CD8-positive, alpha-beta memory T cell (primary cell): ENCODE measurements around the gene RUNX3. TPM values are rescaled to one million over a fixed set of nuclear protein-coding genes. Genes with fewer than 3 reads are reported as not detected.

Experiments used
- CTCF ChIA-PET: fragments of 350-600 bp; sonication (Branson Sonifier 250); formaldehyde crosslinking; loops from one replicate; lab custom pipeline; 2021; ENCODE audit warnings: antibody characterized with exemption; lab: Charles Lee
- POLR2A ChIA-PET: fragments of 350-600 bp; sonication (Branson Sonifier 250); formaldehyde crosslinking; loops from one replicate; lab custom pipeline; 2021; ENCODE audit warnings: antibody characterized with exemption; lab: Charles Lee
- DNase-seq, 5 donors: peaks; one replicate each; pipeline versions ENCODE4 v3.0.0 to v3.0.0-alpha.2; 2020 to 2022; ENCODE audit warnings: mixed read lengths in 1 of 5
- H3K27ac ChIP-seq: one replicate; pipeline ENCODE4 v1.7.0; 2013; ENCODE audit warnings: low read depth, mild to moderate bottlenecking, low read length, moderate library complexity
- H3K27me3 ChIP-seq: 2 replicates; pipeline ENCODE4 v1.7.0; 2013; ENCODE audit warnings: low read length, mild to moderate bottlenecking; ENCODE audit not compliant: insufficient read depth, poor library complexity, severe bottlenecking
- H3K36me3 ChIP-seq: 2 replicates; pipeline ENCODE4 v1.7.0; 2013; ENCODE audit warnings: mild to moderate bottlenecking, low read length, moderate library complexity; ENCODE audit not compliant: insufficient read depth
- H3K4me1 ChIP-seq: 2 replicates; pipeline ENCODE4 v1.7.0; 2013; ENCODE audit warnings: mild to moderate bottlenecking, low read length, moderate library complexity; ENCODE audit not compliant: insufficient read depth
- H3K4me3 ChIP-seq: 2 replicates; pipeline ENCODE4 v1.7.0; 2013; ENCODE audit warnings: mild to moderate bottlenecking, low read length
- H3K9me3 ChIP-seq: 2 replicates; pipeline ENCODE4 v1.7.0; 2013; ENCODE audit warnings: mild to moderate bottlenecking, low read length
- H3K27ac Mint-ChIP-seq, 8 donors: one replicate each; pipeline ENCODE4 v1.8.0; 2020 to 2021; ENCODE audit warnings: mixed read lengths in 8 of 8, mild to moderate bottlenecking in 6 of 8, inconsistent platforms in 3 of 8, moderate library complexity in 3 of 8
- H3K27me3 Mint-ChIP-seq, 2 donors: one replicate each; pipeline ENCODE4 v1.8.0; 2020 to 2021; ENCODE audit warnings: mixed read lengths in 2 of 2, mild to moderate bottlenecking in 1 of 2, moderate library complexity in 1 of 2
- H3K36me3 Mint-ChIP-seq, 3 donors: one replicate each; pipeline ENCODE4 v1.8.0; 2020 to 2021; ENCODE audit warnings: mixed read lengths in 3 of 3, inconsistent platforms in 1 of 3, mild to moderate bottlenecking in 1 of 3
- H3K4me1 Mint-ChIP-seq, 3 donors: one replicate each; pipeline ENCODE4 v1.8.0; 2020 to 2021; ENCODE audit warnings: mixed read lengths in 3 of 3, inconsistent platforms in 1 of 3, mild to moderate bottlenecking in 1 of 3
- H3K4me3 Mint-ChIP-seq, 7 donors: one replicate each; pipeline ENCODE4 v1.8.0; 2020 to 2021; ENCODE audit warnings: mixed read lengths in 7 of 7, mild to moderate bottlenecking in 6 of 7, moderate library complexity in 4 of 7, inconsistent platforms in 2 of 7
- H3K9me3 Mint-ChIP-seq, 5 donors: one replicate each; pipeline ENCODE4 v1.8.0; 2020 to 2022; ENCODE audit warnings: mixed read lengths in 5 of 5, mild to moderate bottlenecking in 3 of 5, moderate library complexity in 2 of 5, inconsistent platforms in 1 of 5
- polyA plus RNA-seq: library from polyadenylated mRNA; unstranded; fragments of 300-500 nt; fragmentation: Illumina TruSeq; gene quantifications from one replicate; pipeline ENCODE4 v1.2.3, GENCODE V29; 2021
- total RNA-seq, 2 experiments: library from RNA; stranded (reverse); gene quantifications; one replicate each; pipeline ENCODE4 v1.2.3, GENCODE V29; 2021

The RUNX3 gene
- total and polyA plus RNA-seq, 3 experiments from 2014 or later: 107 to 241 (median 218) TPM

- Histone ChIP-seq H3K4me1 (peaks cover 59% of the 10 kb centered on the region), H3K4me3 (peak overlapping the region; percentile 43), H3K9me3 (no peaks in the 10 kb centered on the region), H3K27ac (no peak overlapping the region), H3K27me3 (no peaks in the 10 kb centered on the region), H3K36me3 (no peaks in the 10 kb centered on the region)
- peaks cover 0 to 38% (median 0%) of the 10 kb centered on the region in 3 donors for H3K36me3 Mint-ChIP-seq
- POLR2A ChIA-PET: interaction anchor here (1.1 to 4.8 kb wide), 4 partner anchors 33 to 138 kb away, joined by 3 to 38 read pairs (median 12); partner anchors contain the start of gene RUNX3
- H3K4me3 Mint-ChIP-seq: peak overlapping the region; percentile 77 to 94 (median 88)
- CTCF ChIA-PET: interaction anchor here (1.1 to 12.4 kb wide), 20 partner anchors 10 to 186 kb away, joined by 3 to 205 read pairs (median 10); partner anchors contain the start of gene RUNX3
- H3K27me3 Mint-ChIP-seq: peaks cover 0 to 3% of the 10 kb centered on the region in 2 donors
- peak overlapping the region; percentile 89 to 98 (median 95) for H3K27ac Mint-ChIP-seq
- peaks cover 0 to 4% (median 2%) of the 10 kb centered on the region in 5 donors for H3K9me3 Mint-ChIP-seq
- DNase-seq: no peak
- H3K4me1 Mint-ChIP-seq: peaks cover 78 to 97% (median 87%) of the 10 kb centered on the region in 3 donors
These were observed 32.1 kb upstream of the RUNX3 start for GRCh38 chr1:24961961-24962861.

- no peaks in the 10 kb centered on the region for H3K9me3 ChIP-seq
- no peak for DNase-seq
- H3K27ac Mint-ChIP-seq: peak overlapping the region; percentile 71 to 98 (median 95)
- H3K36me3 Mint-ChIP-seq: peaks cover 0 to 41% (median 0%) of the 10 kb centered on the region in 3 donors
- ChIA-PET CTCF (interaction anchor here (1.4 to 12.4 kb wide), 10 partner anchors 9 to 139 kb away, joined by 3 to 205 read pairs (median 6); no protein-coding TSS in a partner anchor), POLR2A (interaction anchor here (0.6 to 1.4 kb wide), 2 partner anchors 36 to 37 kb away, joined by 3 read pairs; no protein-coding TSS in a partner anchor)
- H3K9me3 Mint-ChIP-seq: peaks cover 0 to 4% (median 2%) of the 10 kb centered on the region in 5 donors
- H3K27me3 Mint-ChIP-seq: peaks cover 0 to 3% of the 10 kb centered on the region in 2 donors
- no peaks in the 10 kb centered on the region for H3K36me3 ChIP-seq
- H3K4me3 Mint-ChIP-seq: peak overlapping the region; percentile 77 to 94 (median 88)
- H3K27me3 ChIP-seq: no peaks in the 10 kb centered on the region
- no peak overlapping the region for H3K4me3 ChIP-seq
- peaks cover 59% of the 10 kb centered on the region for H3K4me1 ChIP-seq
- H3K27ac ChIP-seq: no peak overlapping the region
- peaks cover 82 to 98% (median 87%) of the 10 kb centered on the region in 3 donors for H3K4me1 Mint-ChIP-seq
These were observed 31.3 kb upstream of the RUNX3 start for GRCh38 chr1:24961334-24961733.

- CTCF ChIA-PET: interaction anchor here (1.0 to 12.4 kb wide), 13 partner anchors 8 to 145 kb away, joined by 3 to 205 read pairs (median 6); partner anchors contain the start of gene RUNX3
- H3K36me3 Mint-ChIP-seq: peaks cover 0 to 42% (median 0%) of the 10 kb centered on the region in 3 donors
- H3K4me1 Mint-ChIP-seq: peaks cover 82 to 98% (median 83%) of the 10 kb centered on the region in 3 donors
- DNase-seq: no peak
- Histone ChIP-seq H3K36me3 (no peaks in the 10 kb centered on the region), H3K4me1 (peaks cover 59% of the 10 kb centered on the region), H3K4me3 (no peak overlapping the region), H3K9me3 (no peaks in the 10 kb centered on the region), H3K27me3 (no peaks in the 10 kb centered on the region), H3K27ac (no peak overlapping the region)
- peak overlapping the region in 6 of 7 donors; percentile 11 to 94 (median 58) for H3K4me3 Mint-ChIP-seq
- peaks cover 0 to 3% of the 10 kb centered on the region in 2 donors for H3K27me3 Mint-ChIP-seq
- POLR2A ChIA-PET: interaction anchor here (0.7 to 0.8 kb wide), 2 partner anchors 27 to 73 kb away, joined by 3 read pairs; no protein-coding TSS in a partner anchor
- H3K9me3 Mint-ChIP-seq: peaks cover 0 to 2% (median 2%) of the 10 kb centered on the region in 5 donors
- H3K27ac Mint-ChIP-seq: peak overlapping the region; percentile 34 to 95 (median 75)
These were observed 30.2 kb upstream of the RUNX3 start for GRCh38 chr1:24960071-24960801.

- Histone ChIP-seq H3K4me3 (no peak overlapping the region), H3K4me1 (peaks cover 62% of the 10 kb centered on the region), H3K9me3 (no peaks in the 10 kb centered on the region), H3K36me3 (no peaks in the 10 kb centered on the region), H3K27me3 (no peaks in the 10 kb centered on the region), H3K27ac (no peak overlapping the region)
- Mint-ChIP-seq H3K27me3 (no peaks in the 10 kb centered on the region), H3K36me3 (peaks cover 0 to 44% (median 0%) of the 10 kb centered on the region in 3 donors), H3K4me3 (peak overlapping the region in 3 of 7 donors; percentile 55 to 94 (median 79)), H3K27ac (peak overlapping the region; percentile 11 to 95 (median 75)), H3K9me3 (no peaks in the 10 kb centered on the region), H3K4me1 (peaks cover 82 to 98% (median 83%) of the 10 kb centered on the region in 3 donors)
- DNase-seq: no peak
- POLR2A ChIA-PET: interaction anchor here (0.7 to 0.8 kb wide), 2 partner anchors 27 to 73 kb away, joined by 3 read pairs; no protein-coding TSS in a partner anchor
- CTCF ChIA-PET: interaction anchor here (1.0 to 12.4 kb wide), 11 partner anchors 7 to 146 kb away, joined by 3 to 205 read pairs (median 6); partner anchors contain the start of gene RUNX3
These were observed 29.5 kb upstream of the RUNX3 start for GRCh38 chr1:24959623-24959975.

- Mint-ChIP-seq H3K27me3 (no peaks in the 10 kb centered on the region), H3K9me3 (no peaks in the 10 kb centered on the region), H3K4me3 (peak overlapping the region in 4 of 7 donors; percentile 16 to 94 (median 19)), H3K4me1 (peaks cover 85 to 100% (median 86%) of the 10 kb centered on the region in 3 donors), H3K36me3 (peaks cover 0 to 41% (median 0%) of the 10 kb centered on the region in 3 donors), H3K27ac (peak overlapping the region; percentile 26 to 94 (median 83))
- no peaks in the 10 kb centered on the region for H3K36me3 ChIP-seq
- no peak for DNase-seq
- H3K27me3 ChIP-seq: no peaks in the 10 kb centered on the region
- no peak overlapping the region for H3K27ac ChIP-seq
- H3K4me3 ChIP-seq: no peak overlapping the region
- peaks cover 62% of the 10 kb centered on the region for H3K4me1 ChIP-seq
- no peaks in the 10 kb centered on the region for H3K9me3 ChIP-seq
- CTCF ChIA-PET: interaction anchor here (0.6 to 12.4 kb wide), 7 partner anchors 12 to 146 kb away, joined by 3 to 205 read pairs (median 6); partner anchors contain the start of gene RUNX3
- POLR2A ChIA-PET: interaction anchor here (0.8 kb wide), 1 partner anchor 26 kb away, joined by 3 read pairs; no protein-coding TSS in a partner anchor
These were observed 28.9 kb upstream of the RUNX3 start for GRCh38 chr1:24958766-24959622.

GRCh38 chr1:24957808-24958752 is 28.0 kb upstream of the RUNX3 start:
- no peaks in the 10 kb centered on the region for H3K27me3 Mint-ChIP-seq
- H3K27ac ChIP-seq: no peak overlapping the region
- H3K27me3 ChIP-seq: no peaks in the 10 kb centered on the region
- H3K4me1 ChIP-seq: peaks cover 60% of the 10 kb centered on the region
- peaks cover 83 to 99% (median 84%) of the 10 kb centered on the region in 3 donors for H3K4me1 Mint-ChIP-seq
- H3K36me3 ChIP-seq: no peaks in the 10 kb centered on the region
- H3K9me3 Mint-ChIP-seq: no peaks in the 10 kb centered on the region
- POLR2A ChIA-PET: no interaction called here
- H3K9me3 ChIP-seq: no peaks in the 10 kb centered on the region
- CTCF ChIA-PET: interaction anchor here (0.6 to 12.4 kb wide), 5 partner anchors 11 to 80 kb away, joined by 3 to 205 read pairs (median 3); no protein-coding TSS in a partner anchor
- DNase-seq: no peak
- peak overlapping the region; percentile 41 to 94 (median 83) for H3K27ac Mint-ChIP-seq
- H3K4me3 Mint-ChIP-seq: peak overlapping the region in 6 of 7 donors; percentile 20 to 61 (median 46)
- no peak overlapping the region for H3K4me3 ChIP-seq
- H3K36me3 Mint-ChIP-seq: peaks cover 0 to 33% (median 0%) of the 10 kb centered on the region in 3 donors
